ENCODE results near the gene FIGN. TPM values are rescaled to one million over a fixed set of nuclear protein-coding genes. Genes with fewer than 3 reads are reported as not detected.

FIGN gene
- total and polyA plus RNA-seq, 9 of the 15 experiments (the other 6 are each of a cell fraction or from before 2014, with no cell fraction given) = 0.02 TPM; not detected in 8

GRCh38 chr2:163719331-163719730 is 16.5 kb downstream of the FIGN start:
- BruUV-seq (replicated peaks) = no TSS peak
- TF ChIP-seq TFE3 (CRISPR knock-in tag; IDR thresholded peaks at IDR 0.05) = no peak
- no peaks in the 10 kb centered on the region for H3K79me2 ChIP-seq (ENCODE audit: control insufficient read depth, insufficient read depth, low read length)
- in situ Hi-C loops (cut with MboI) = no loop called here
- ATAC-seq (no peak), DNase-seq (ENCODE audit: extremely low read depth in 1 of 4, low spot score in 3 of 4) (no peak), FAIRE-seq (no peak)
- no peak overlapping the region for H2AFZ ChIP-seq (ENCODE audit: low read depth, low read length)
- intact Hi-C loops (cut with micrococcal nuclease) = no loop called here
- ChIA-PET POLR2A (no interaction called here), CTCF (ENCODE audit: low intra/inter-chr PET ratio) (no interaction called here)
- H3K27ac ChIP-seq (ENCODE audit: extremely low read depth, low read depth, low read length) = no peak overlapping the region
- H3K27me3 ChIP-seq (ENCODE audit: control insufficient read depth in 2 of 2, insufficient read depth in 2 of 2, low read length in 2 of 2) = no peaks in the 10 kb centered on the region
- WGBS (ENCODE audit: insufficient coverage, low coverage, missing lambda C conversion rate) = 3% methylated on average over 2 of the region's 2 CpGs
- no peaks in the 10 kb centered on the region for H3K36me3 ChIP-seq (ENCODE audit: control insufficient read depth, insufficient read depth, low read length)
- no peak overlapping the region for H3K4me3 ChIP-seq
- H3K9ac ChIP-seq (ENCODE audit: insufficient read depth in 1 of 2, low read depth in 2 of 2, low read length in 2 of 2) = no peak overlapping the region
- no peaks in the 10 kb centered on the region for H3K4me1 ChIP-seq (replicated peaks in 1 of 2; ENCODE audit: control insufficient read depth in 2 of 2, insufficient read depth in 2 of 2, low read length in 2 of 2)
- no peaks in the 10 kb centered on the region for H3K9me1 ChIP-seq (ENCODE audit: control insufficient read depth, insufficient read depth, low read length)
- no peak overlapping the region for H3K4me2 ChIP-seq (ENCODE audit: insufficient read depth, low read length)
- no peaks in the 10 kb centered on the region; the same call in 1 of the 2 replicates for H3K9me3 ChIP-seq (replicated peaks; ENCODE audit: control insufficient read depth, insufficient read depth, low read depth, low read length)
- H4K20me1 ChIP-seq (replicated peaks; ENCODE audit: control insufficient read depth, insufficient read depth, low read length) = no peaks in the 10 kb centered on the region

- H3K27ac ChIP-seq (ENCODE audit: extremely low read depth, low read depth, low read length) = no peak overlapping the region
- no peaks in the 10 kb centered on the region for H3K79me2 ChIP-seq (ENCODE audit: control insufficient read depth, insufficient read depth, low read length)
- no peaks in the 10 kb centered on the region for H3K27me3 ChIP-seq (ENCODE audit: control insufficient read depth in 2 of 2, insufficient read depth in 2 of 2, low read length in 2 of 2)
- BruUV-seq (replicated peaks) = no TSS peak
- no peak overlapping the region for H3K4me2 ChIP-seq (ENCODE audit: insufficient read depth, low read length)
- no peak overlapping the region for H3K4me3 ChIP-seq
- in situ Hi-C loops (cut with MboI) = no loop called here
- H3K9me1 ChIP-seq (ENCODE audit: control insufficient read depth, insufficient read depth, low read length) = no peaks in the 10 kb centered on the region
- H2AFZ ChIP-seq (ENCODE audit: low read depth, low read length) = no peak overlapping the region
- ChIA-PET POLR2A (interaction anchor here (0.6 kb wide), 1 partner anchor 15 kb away, joined by 4 read pairs; no protein-coding TSS in a partner anchor), CTCF (ENCODE audit: low intra/inter-chr PET ratio) (no interaction called here)
- 0% methylated on average over 2 of the region's 2 CpGs for WGBS (ENCODE audit: insufficient coverage, low coverage, missing lambda C conversion rate)
- DNase-seq (ENCODE audit: extremely low read depth in 1 of 4, low spot score in 3 of 4) (no peak), ATAC-seq (no peak), FAIRE-seq (no peak)
- no peaks in the 10 kb centered on the region; the same call in 1 of the 2 replicates for H3K9me3 ChIP-seq (replicated peaks; ENCODE audit: control insufficient read depth, insufficient read depth, low read depth, low read length)
- H3K4me1 ChIP-seq (replicated peaks in 1 of 2; ENCODE audit: control insufficient read depth in 2 of 2, insufficient read depth in 2 of 2, low read length in 2 of 2) = no peaks in the 10 kb centered on the region
- intact Hi-C loops (cut with micrococcal nuclease) = no loop called here
- no peak overlapping the region for H3K9ac ChIP-seq (ENCODE audit: insufficient read depth in 1 of 2, low read depth in 2 of 2, low read length in 2 of 2)
- H4K20me1 ChIP-seq (replicated peaks; ENCODE audit: control insufficient read depth, insufficient read depth, low read length) = no peaks in the 10 kb centered on the region
- H3K36me3 ChIP-seq (ENCODE audit: control insufficient read depth, insufficient read depth, low read length) = no peaks in the 10 kb centered on the region
- TF ChIP-seq CGGBP1 (CRISPR knock-in tag; IDR thresholded peaks at IDR 0.05) (no peak), ZNF695 (CRISPR knock-in tag; IDR thresholded peaks at IDR 0.05) (no peak), E2F6 (IDR thresholded peaks at IDR 0.05; ENCODE audit: borderline replicate concordance in 1 of 2, extremely low read depth in 1 of 2, insufficient read depth in 1 of 2, insufficient read length in 1 of 2, low read depth in 1 of 2, low read length in 1 of 2, poor library complexity in 1 of 2, severe bottlenecking in 1 of 2) (no peak), SMAD4 (CRISPR knock-in tag; conservative IDR thresholded peaks at IDR 0.05) (no peak), ADNP (tag; IDR thresholded peaks at IDR 0.05) (no peak), ZBTB12 (CRISPR knock-in tag; IDR thresholded peaks at IDR 0.05) (no peak), RBFOX2 (IDR thresholded peaks at IDR 0.05; ENCODE audit: low read depth, low read length) (no peak), HNRNPH1 (optimal IDR thresholded peaks at IDR 0.05; ENCODE audit: low read depth, low read length) (no peak)
Observed at GRCh38 chr2:163717993-163718680, 17.7 kb downstream of the FIGN start.

Measured in K562 (cell line).